Measurements from ENCODE around the gene MEDAG.

- TF ChIP-seq CTCF (conservative IDR thresholded peaks at IDR 0.05 in 1 of 2, IDR thresholded peaks at IDR 0.05 in 1 of 2; ENCODE audit: extremely low read depth in 1 of 2, insufficient read depth in 1 of 2, low read depth in 1 of 2, low read length in 2 of 2), result no peak
- TF ChIP-seq EZH2 (IDR thresholded peaks at IDR 0.05; ENCODE audit: borderline replicate concordance, low read length), result no peak
Measured at GRCh38 chr13:30965380-30965779, 59.3 kb downstream of the MEDAG start.

Data from mammary epithelial cell (primary cell).